Mucosa of descending colon (tissue), 3 donors: ENCODE results near the gene MKKS. TPM values are rescaled to one million over a fixed set of nuclear protein-coding genes. Genes with fewer than 3 reads are reported as not detected.

ENCODE experiments used
- ATAC-seq: fragments of 200-7000 bp; cut with Tn5 transposase; one replicate; pipeline ENCODE4 v1.9.1; 2020; ENCODE audit warnings: mild to moderate bottlenecking, moderate library complexity
- DNase-seq, 3 donors: peaks; one replicate each; pipeline ENCODE4 v3.0.0-alpha.2; 2020
- H3K36me3 ChIP-seq: fragments of 200-600 bp; one replicate; pipeline ENCODE4 v1.8.0; 2021; ENCODE audit warnings: low read depth, mild to moderate bottlenecking
- H3K4me1 ChIP-seq: fragments of 200-600 bp; one replicate; pipeline ENCODE4 v1.8.0; 2021; ENCODE audit warnings: low read depth, mild to moderate bottlenecking
- H3K4me3 ChIP-seq: fragments of 200-600 bp; one replicate; pipeline ENCODE4 v1.8.0; 2021; ENCODE audit warnings: mild to moderate bottlenecking
- H3K9me3 ChIP-seq: fragments of 200-600 bp; one replicate; pipeline ENCODE4 v1.8.0; 2021; ENCODE audit warnings: mild to moderate bottlenecking
- CTCF ChIP-seq: fragments of 200-600 bp; IDR thresholded peaks from one replicate; pipeline ENCODE4 v1.8.0; 2022; ENCODE audit warnings: antibody characterized with exemption, mild to moderate bottlenecking
- intact Hi-C, 2 donors: fragments of 100-400 bp; cut with DNase I in 1 of 2; cut with micrococcal nuclease in 1 of 2; formaldehyde crosslinking; loops; one replicate each; pipeline versions ENCODE4 v1.11.0 to v1.11.1; 2022; cut with DNase I, micrococcal nuclease
- total RNA-seq, 3 donors: library from RNA; stranded (reverse); fragmentation: NEBNext Ultra II Directional in 2 of 3; extraction: Animal tissue kit (Norgen Biotek cat#: 25700) in 2 of 3; gene quantifications; one replicate each; pipeline versions ENCODE4 v1.2.1 to v1.2.4, GENCODE V29; 2021 to 2023
- donor health status: DM: no; HTN: no; CAD: no; lungs with moderate emphysema.
- donor health status: DM: no; HTN: no; CAD: no.
- donor health status: DM: no; HTN: yes; CAD: no.

Gene MKKS
- total RNA-seq, 3 donors from 2014 or later: 21.1 to 30.0 (median 28.2) TPM

- Histone ChIP-seq H3K4me1 (no peaks in the 10 kb centered on the region), H3K9me3 (no peaks in the 10 kb centered on the region), H3K4me3 (no peak overlapping the region), H3K36me3 (no peaks in the 10 kb centered on the region)
- intact Hi-C loops: no loop called here
- no peak for TF ChIP-seq CTCF
- DNase-seq (no peak), ATAC-seq (no peak)
These were observed 46.3 kb downstream of the MKKS start for GRCh38 chr20:10387686-10388085.

- intact Hi-C loops: no loop called here
- H3K4me1 ChIP-seq: no peaks in the 10 kb centered on the region
- no peaks in the 10 kb centered on the region for H3K9me3 ChIP-seq
- no peak overlapping the region for H3K4me3 ChIP-seq
- no peak for ATAC-seq
- no peaks in the 10 kb centered on the region for H3K36me3 ChIP-seq
- no peak for TF ChIP-seq CTCF
- DNase-seq: no peak
These were observed 48.0 kb downstream of the MKKS start for GRCh38 chr20:10385850-10386544.

DNA sequence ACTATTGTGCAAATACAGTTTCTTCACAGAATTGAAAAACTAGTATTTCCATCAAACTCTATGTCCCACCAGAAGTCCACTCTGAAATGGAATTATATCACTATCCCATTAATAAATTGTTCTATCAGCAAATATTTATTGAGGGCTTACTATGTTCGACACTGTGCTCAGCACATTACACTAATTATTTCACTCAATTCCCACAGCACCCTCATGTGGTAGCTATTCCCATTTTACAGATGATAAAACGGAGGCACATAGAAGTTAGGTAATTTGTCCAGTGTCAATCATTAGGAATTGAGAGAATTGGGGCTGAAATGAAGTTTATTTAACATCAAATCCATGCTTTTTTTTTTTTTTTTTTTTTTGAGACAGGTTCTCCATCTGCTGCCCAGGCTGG is 52.5 kb downstream of the MKKS start:
- no peak for ATAC-seq
- H3K9me3 ChIP-seq: no peaks in the 10 kb centered on the region
- no peak for DNase-seq
- intact Hi-C loops: no loop called here
- no peak for TF ChIP-seq CTCF
- no peak overlapping the region for H3K4me3 ChIP-seq
- H3K36me3 ChIP-seq: no peaks in the 10 kb centered on the region
- no peaks in the 10 kb centered on the region for H3K4me1 ChIP-seq

DNA sequence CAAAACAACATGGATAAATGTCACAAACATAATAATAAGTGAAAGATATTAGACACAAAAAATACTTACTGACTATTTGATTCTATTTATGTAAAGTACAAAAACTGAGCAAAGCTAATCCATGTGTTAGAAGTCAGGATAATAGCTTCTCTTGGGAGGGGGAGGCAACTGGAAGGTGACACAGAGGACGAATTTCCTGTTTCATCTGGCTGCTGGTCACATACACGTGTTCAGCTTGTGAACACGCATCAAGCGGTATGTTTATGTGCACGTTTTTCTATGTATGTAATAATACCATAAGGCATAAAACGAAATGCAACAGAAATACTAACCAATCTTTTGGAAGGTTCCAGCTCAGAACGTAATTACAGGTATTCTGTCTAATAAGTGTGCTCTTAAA is 54.3 kb downstream of the MKKS start:
- no peaks in the 10 kb centered on the region for H3K4me1 ChIP-seq
- intact Hi-C loops: no loop called here
- no peak for ATAC-seq
- no peak overlapping the region for H3K4me3 ChIP-seq
- no peak for TF ChIP-seq CTCF
- no peak for DNase-seq
- no peaks in the 10 kb centered on the region for H3K36me3 ChIP-seq
- no peaks in the 10 kb centered on the region for H3K9me3 ChIP-seq

DNA sequence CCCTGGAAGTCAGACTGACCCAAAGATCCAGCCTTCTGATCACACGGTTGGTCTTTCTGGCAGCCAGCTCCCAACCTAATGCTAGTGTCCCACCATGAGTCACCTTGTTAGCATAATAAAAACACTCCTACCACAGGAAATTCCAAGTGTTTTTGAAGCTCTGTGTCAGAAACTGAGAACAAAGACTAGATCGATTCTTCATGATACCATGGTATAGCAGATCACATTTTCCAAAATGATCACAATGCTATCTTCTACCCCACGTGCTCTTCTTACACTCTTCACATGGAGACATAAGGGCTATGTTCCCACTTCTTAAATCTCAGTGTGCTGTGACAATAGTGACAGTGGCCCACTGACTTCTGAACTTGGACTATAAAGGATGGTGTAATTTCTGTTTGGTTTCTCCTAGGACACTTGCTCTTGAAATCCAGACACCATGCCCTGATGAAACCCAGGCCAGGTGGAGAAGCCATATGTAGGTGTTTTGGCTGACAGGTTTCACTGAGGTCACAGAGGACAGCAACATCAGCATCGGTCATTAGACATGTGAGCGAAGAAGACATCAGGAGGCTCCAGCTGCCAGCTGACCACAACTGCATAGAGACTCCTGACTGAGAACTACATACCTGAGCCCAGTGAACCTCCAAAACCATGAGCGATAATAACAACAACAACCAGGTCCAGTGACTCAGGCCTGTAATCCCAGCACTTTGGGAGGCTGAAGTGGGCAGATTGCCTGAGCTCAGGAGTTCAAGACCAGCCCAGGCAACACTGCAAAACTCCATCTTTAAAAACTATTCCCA is 57.5 kb downstream of the MKKS start:
- H3K36me3 ChIP-seq: no peaks in the 10 kb centered on the region
- H3K4me3 ChIP-seq: no peak overlapping the region
- no peak for TF ChIP-seq CTCF
- ATAC-seq (no peak), DNase-seq (no peak)
- no peaks in the 10 kb centered on the region for H3K4me1 ChIP-seq
- intact Hi-C loops: no loop called here
- no peaks in the 10 kb centered on the region for H3K9me3 ChIP-seq
